ENCODE results near the gene VPS8.

Gene VPS8

DNA sequence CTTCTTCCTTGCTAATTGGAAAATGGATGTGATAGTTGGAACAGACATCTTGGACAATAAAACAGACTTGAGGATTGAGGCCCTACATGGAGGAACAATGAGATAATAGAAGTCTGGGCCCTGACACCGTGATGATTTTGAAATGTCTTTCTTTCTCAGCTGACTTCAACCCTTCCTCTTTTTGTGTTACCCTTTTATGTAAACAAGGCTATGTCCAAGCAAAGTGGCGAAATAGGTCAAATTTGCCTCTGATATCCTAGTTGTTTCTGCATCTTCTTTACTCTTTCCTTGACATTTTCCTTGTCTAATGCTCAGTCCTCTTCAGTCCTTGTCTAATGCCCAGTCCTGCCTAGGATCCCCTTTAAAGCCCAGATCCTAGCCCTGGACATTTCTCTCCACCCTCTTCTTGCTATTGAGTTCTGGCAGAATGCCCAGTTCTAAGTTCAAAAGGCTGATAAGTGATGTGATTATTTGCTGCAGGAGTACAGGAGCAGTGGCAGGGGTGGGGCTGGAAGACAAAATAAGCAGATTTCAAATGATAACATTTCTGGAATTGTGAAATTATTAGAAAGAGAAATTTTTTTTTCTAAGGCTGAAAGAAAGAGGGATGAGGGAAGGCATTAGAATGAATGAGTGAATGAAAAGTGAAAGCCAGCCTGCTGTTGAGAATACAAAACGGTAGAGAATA is 6.5 kb upstream of the VPS8 start:
- in situ Hi-C loops (cut with HindIII; ENCODE audit: low pct_ligation_motif_present, low sequenced_read_pairs): no loop called here
- no peak for DNase-seq
- Histone ChIP-seq H3K27me3 (replicated peaks) (no peaks in the 10 kb centered on the region), H3K36me3 (replicated peaks) (no peaks in the 10 kb centered on the region), H3K4me3 (ENCODE audit: low read depth, low read length) (no peak overlapping the region), H3K27ac (no peak overlapping the region)
- TF ChIP-seq, protein P1, sequence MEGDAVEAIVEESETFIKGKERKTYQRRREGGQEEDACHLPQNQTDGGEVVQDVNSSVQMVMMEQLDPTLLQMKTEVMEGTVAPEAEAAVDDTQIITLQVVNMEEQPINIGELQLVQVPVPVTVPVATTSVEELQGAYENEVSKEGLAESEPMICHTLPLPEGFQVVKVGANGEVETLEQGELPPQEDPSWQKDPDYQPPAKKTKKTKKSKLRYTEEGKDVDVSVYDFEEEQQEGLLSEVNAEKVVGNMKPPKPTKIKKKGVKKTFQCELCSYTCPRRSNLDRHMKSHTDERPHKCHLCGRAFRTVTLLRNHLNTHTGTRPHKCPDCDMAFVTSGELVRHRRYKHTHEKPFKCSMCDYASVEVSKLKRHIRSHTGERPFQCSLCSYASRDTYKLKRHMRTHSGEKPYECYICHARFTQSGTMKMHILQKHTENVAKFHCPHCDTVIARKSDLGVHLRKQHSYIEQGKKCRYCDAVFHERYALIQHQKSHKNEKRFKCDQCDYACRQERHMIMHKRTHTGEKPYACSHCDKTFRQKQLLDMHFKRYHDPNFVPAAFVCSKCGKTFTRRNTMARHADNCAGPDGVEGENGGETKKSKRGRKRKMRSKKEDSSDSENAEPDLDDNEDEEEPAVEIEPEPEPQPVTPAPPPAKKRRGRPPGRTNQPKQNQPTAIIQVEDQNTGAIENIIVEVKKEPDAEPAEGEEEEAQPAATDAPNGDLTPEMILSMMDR (IDR thresholded peaks at IDR 0.05; ENCODE audit: low read depth, low read length, missing control alignments): no peak

DNA sequence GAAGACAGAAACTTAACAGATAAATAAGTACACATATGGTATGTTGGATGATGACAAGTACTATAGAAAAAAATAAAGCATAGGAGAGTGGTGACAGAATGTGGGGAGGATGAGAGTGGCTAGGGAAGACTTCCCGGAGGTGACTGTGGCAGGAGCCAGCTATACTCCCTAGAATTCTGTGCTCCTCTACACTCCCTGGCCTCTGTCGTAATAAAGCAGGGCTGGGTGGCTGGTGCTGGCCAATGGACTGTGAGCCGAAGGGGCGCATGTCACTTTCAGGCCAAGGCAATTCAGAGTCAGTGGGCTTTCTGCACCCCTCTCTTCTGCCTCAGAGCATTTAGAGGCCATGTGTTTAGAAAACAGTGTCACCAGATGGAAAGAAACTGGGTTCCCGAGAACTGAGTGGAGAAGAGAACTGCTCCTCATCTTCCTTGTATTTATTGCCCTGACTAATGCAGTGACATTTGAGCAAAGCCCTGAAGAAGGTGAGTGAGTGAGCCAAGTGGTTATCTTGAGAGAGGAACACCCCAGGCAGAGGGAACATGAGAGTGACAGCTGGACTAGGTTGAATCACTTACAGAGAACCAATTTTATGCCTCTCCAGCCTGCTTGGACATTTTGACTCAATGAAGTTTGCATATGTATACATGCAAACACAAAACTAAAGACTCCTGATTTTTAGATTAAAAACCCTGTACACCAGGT is 5.2 kb upstream of the VPS8 start:
- Histone ChIP-seq H3K27ac (no peak overlapping the region), H3K4me3 (ENCODE audit: low read depth, low read length) (no peak overlapping the region), H3K36me3 (replicated peaks) (no peaks in the 10 kb centered on the region), H3K27me3 (replicated peaks) (no peaks in the 10 kb centered on the region)
- TF ChIP-seq, protein P1 (IDR thresholded peaks at IDR 0.05; ENCODE audit: low read depth, low read length, missing control alignments): no peak
- in situ Hi-C loops (cut with HindIII; ENCODE audit: low pct_ligation_motif_present, low sequenced_read_pairs): no loop called here
- DNase-seq: no peak

DNA sequence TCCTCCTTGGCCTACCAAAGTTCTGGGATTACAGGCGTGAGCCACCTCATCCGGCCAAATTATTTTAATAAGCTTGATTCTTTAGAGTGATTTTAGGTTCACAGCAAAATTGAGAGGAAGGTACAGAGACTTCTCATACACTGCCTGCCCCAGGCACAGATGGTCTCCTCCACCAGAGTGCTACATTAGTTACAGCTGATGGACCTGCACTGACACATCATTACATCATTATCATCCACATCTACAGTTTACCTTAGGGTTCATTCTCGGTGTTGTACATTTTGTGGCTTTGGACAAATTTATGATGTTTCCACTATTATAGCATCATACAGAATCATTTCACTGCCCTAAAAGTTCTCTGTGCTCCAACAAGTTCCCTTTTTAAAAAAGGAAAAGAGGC is 4.4 kb upstream of the VPS8 start:
- Histone ChIP-seq H3K27ac (no peak overlapping the region), H3K36me3 (replicated peaks) (no peaks in the 10 kb centered on the region), H3K27me3 (replicated peaks) (no peaks in the 10 kb centered on the region), H3K4me3 (ENCODE audit: low read depth, low read length) (no peak overlapping the region)
- in situ Hi-C loops (cut with HindIII; ENCODE audit: low pct_ligation_motif_present, low sequenced_read_pairs): no loop called here
- no peak for DNase-seq
- TF ChIP-seq, protein P1 (IDR thresholded peaks at IDR 0.05; ENCODE audit: low read depth, low read length, missing control alignments): no peak

DNA sequence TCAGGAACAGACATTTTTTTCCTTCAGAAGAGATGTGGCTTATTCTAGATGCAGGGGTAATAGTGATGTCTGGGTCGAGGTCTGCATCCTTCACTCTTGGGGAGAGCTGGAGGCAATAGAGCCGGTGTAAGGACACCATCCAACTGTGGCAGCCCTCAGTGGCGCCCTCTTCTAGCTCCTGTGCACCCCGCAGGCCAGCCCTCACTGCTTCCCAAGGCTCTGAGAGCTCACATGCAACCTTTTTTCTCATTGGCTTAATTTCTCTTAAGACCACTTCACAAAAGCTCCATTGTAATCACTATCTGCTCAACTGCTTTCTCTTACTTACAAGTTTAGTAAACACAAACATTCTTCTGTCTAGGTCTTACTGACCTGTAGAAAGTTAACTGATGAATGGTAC is 3.9 kb upstream of the VPS8 start:
- Histone ChIP-seq H3K4me3 (ENCODE audit: low read depth, low read length) (no peak overlapping the region), H3K36me3 (replicated peaks) (no peaks in the 10 kb centered on the region), H3K27me3 (replicated peaks) (no peaks in the 10 kb centered on the region), H3K27ac (no peak overlapping the region)
- in situ Hi-C loops (cut with HindIII; ENCODE audit: low pct_ligation_motif_present, low sequenced_read_pairs): no loop called here
- no peak for DNase-seq
- TF ChIP-seq, protein P1 (IDR thresholded peaks at IDR 0.05; ENCODE audit: low read depth, low read length, missing control alignments): peak; percentile 28

DNA sequence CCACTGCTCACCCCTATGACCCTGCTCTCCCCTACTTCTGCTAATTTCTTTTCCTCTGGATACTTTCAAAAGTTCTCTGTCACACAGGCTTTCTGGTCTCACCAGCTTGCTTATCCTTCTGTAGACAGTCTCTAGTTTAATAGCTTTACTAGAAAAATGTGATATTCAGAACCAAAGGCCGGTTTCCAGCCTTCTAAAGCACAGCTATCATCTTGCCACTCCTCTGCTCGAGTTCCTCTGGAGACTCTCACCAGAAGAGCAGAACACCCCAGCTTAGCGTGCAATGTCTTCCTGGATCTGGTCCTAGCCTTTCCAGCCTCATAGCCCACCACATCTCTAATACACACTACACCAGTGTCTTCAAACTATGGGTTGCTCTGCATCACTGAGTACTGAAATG is 1.8 kb upstream of the VPS8 start:
- in situ Hi-C loops (cut with HindIII; ENCODE audit: low pct_ligation_motif_present, low sequenced_read_pairs): no loop called here
- no peaks in the 10 kb centered on the region for H3K36me3 ChIP-seq (replicated peaks)
- TF ChIP-seq, protein P1 (IDR thresholded peaks at IDR 0.05; ENCODE audit: low read depth, low read length, missing control alignments): no peak
- H3K27ac ChIP-seq: no peak overlapping the region
- no peak overlapping the region for H3K4me3 ChIP-seq (ENCODE audit: low read depth, low read length)
- no peaks in the 10 kb centered on the region for H3K27me3 ChIP-seq (replicated peaks)
- no peak for DNase-seq
